Measurements from ENCODE around the gene CRYAA. TPM values are rescaled to one million over a fixed set of nuclear protein-coding genes. Genes with fewer than 3 reads are reported as not detected.

CRYAA gene
- total RNA-seq, 3 donors from 2014 or later (not counting 1 experiment from before 2014, with no cell fraction given) = not detected

DNA sequence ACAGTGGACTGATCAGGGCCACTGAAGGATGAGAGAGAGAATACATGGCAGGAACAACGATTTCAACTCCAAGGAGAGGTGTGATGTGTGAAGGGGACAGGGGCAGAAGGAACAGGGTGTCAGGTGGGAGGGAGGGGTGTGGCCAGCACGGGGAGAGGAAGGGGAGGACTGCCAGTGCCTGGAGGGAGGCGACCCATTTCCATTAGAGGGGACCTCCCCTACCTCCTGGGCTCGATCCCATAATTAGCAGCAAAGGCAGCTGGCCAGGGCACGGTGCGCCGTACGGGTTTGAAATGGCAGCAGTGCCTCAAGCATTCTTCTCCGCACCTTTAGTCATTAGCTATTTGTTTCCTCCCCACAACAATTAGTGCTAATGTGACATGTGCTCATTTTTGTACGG lies 22.7 kb downstream of the CRYAA start:
- no peak overlapping the region for H3K4me3 ChIP-seq (ENCODE audit: low read length)
- Mint-ChIP-seq H3K9me3 (no peaks in the 10 kb centered on the region), H3K4me1 (peaks cover 5 to 18% of the 10 kb centered on the region in 2 donors), H3K27me3 (ENCODE audit: low read depth in 2 of 2) (peaks cover 5 to 42% of the 10 kb centered on the region in 2 donors), H3K4me3 (no peak overlapping the region), H3K36me3 (no peaks in the 10 kb centered on the region), H3K27ac (no peak overlapping the region)
- peaks cover 6% of the 10 kb centered on the region for H3K4me1 ChIP-seq (ENCODE audit: control insufficient read depth, insufficient read depth, low read length)
- no peaks in the 10 kb centered on the region for H3K27me3 ChIP-seq (ENCODE audit: control insufficient read depth, insufficient read depth, low read length)
- intact Hi-C loops (cut with micrococcal nuclease) = no loop called here
- no peak overlapping the region for H3K27ac ChIP-seq (ENCODE audit: low read length)
- ATAC-seq = no peak
- 75% methylated on average over 10 of the region's 10 CpGs for WGBS (ENCODE audit: insufficient coverage)
- TF ChIP-seq, protein P1, sequence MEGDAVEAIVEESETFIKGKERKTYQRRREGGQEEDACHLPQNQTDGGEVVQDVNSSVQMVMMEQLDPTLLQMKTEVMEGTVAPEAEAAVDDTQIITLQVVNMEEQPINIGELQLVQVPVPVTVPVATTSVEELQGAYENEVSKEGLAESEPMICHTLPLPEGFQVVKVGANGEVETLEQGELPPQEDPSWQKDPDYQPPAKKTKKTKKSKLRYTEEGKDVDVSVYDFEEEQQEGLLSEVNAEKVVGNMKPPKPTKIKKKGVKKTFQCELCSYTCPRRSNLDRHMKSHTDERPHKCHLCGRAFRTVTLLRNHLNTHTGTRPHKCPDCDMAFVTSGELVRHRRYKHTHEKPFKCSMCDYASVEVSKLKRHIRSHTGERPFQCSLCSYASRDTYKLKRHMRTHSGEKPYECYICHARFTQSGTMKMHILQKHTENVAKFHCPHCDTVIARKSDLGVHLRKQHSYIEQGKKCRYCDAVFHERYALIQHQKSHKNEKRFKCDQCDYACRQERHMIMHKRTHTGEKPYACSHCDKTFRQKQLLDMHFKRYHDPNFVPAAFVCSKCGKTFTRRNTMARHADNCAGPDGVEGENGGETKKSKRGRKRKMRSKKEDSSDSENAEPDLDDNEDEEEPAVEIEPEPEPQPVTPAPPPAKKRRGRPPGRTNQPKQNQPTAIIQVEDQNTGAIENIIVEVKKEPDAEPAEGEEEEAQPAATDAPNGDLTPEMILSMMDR (IDR thresholded peaks at IDR 0.05) = no peak
- H3K36me3 ChIP-seq (ENCODE audit: control insufficient read depth, insufficient read depth, low read length) = no peaks in the 10 kb centered on the region
- H3K9me3 ChIP-seq (ENCODE audit: control insufficient read depth, insufficient read depth, low read length) = no peaks in the 10 kb centered on the region
- no peak for DNase-seq

GRCh38 chr21:43191971-43192370 lies 23.2 kb downstream of the CRYAA start:
- no peak overlapping the region for H3K27ac Mint-ChIP-seq
- Histone ChIP-seq H3K9me3 (ENCODE audit: control insufficient read depth, insufficient read depth, low read length) (no peaks in the 10 kb centered on the region), H3K36me3 (ENCODE audit: control insufficient read depth, insufficient read depth, low read length) (no peaks in the 10 kb centered on the region), H3K27ac (ENCODE audit: low read length) (no peak overlapping the region), H3K4me1 (ENCODE audit: control insufficient read depth, insufficient read depth, low read length) (peaks cover 6% of the 10 kb centered on the region), H3K4me3 (ENCODE audit: low read length) (no peak overlapping the region), H3K27me3 (ENCODE audit: control insufficient read depth, insufficient read depth, low read length) (no peaks in the 10 kb centered on the region)
- H3K36me3 Mint-ChIP-seq = no peaks in the 10 kb centered on the region
- no peaks in the 10 kb centered on the region for H3K9me3 Mint-ChIP-seq
- peaks cover 5 to 46% of the 10 kb centered on the region in 2 donors for H3K27me3 Mint-ChIP-seq (ENCODE audit: low read depth in 2 of 2)
- ATAC-seq (no peak), DNase-seq (no peak)
- 84% methylated on average over 7 of the region's 7 CpGs for WGBS (ENCODE audit: insufficient coverage)
- intact Hi-C loops (cut with micrococcal nuclease) = no loop called here
- H3K4me3 Mint-ChIP-seq = no peak overlapping the region
- TF ChIP-seq, protein P1 (IDR thresholded peaks at IDR 0.05) = no peak
- H3K4me1 Mint-ChIP-seq = peaks cover 5 to 18% of the 10 kb centered on the region in 2 donors

DNA sequence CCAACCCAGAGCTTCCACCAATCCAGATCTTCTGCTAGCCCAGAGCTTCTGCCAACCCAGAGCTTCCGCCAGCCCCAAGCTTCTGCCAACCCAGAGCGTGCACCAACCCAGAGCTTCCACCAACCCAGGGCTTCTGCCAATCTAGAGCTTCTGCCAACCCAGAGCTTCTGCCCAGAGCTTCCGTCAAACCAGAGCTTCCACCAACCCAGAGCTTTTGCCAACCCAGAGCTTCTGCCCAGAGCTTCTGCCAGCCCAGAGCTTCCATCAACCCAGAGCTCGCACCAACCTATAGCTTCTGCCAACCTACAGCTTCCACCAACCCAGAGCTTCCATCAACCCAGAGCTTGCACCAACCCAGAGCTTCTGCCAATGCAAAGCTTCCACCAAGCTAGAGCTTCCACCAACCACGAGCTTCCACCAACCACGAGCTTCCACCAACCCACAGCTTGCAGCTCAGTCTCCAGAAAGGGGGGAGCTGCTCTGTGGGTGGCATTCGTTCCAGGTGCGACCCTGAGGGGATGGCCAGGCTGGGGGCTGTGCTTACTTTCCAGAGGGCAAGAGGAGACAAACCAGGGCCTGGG lies 23.8 kb downstream of the CRYAA start:
- WGBS (ENCODE audit: insufficient coverage) = 69% methylated on average over 8 of the region's 8 CpGs
- H3K4me1 ChIP-seq (ENCODE audit: control insufficient read depth, insufficient read depth, low read length) = peaks cover 6% of the 10 kb centered on the region
- H3K4me3 ChIP-seq (ENCODE audit: low read length) = no peak overlapping the region
- intact Hi-C loops (cut with micrococcal nuclease) = no loop called here
- no peak overlapping the region for H3K27ac ChIP-seq (ENCODE audit: low read length)
- peaks cover 5 to 18% of the 10 kb centered on the region in 2 donors for H3K4me1 Mint-ChIP-seq
- no peaks in the 10 kb centered on the region for H3K9me3 ChIP-seq (ENCODE audit: control insufficient read depth, insufficient read depth, low read length)
- H3K9me3 Mint-ChIP-seq = no peaks in the 10 kb centered on the region
- TF ChIP-seq, protein P1 (IDR thresholded peaks at IDR 0.05) = no peak
- H3K27me3 Mint-ChIP-seq (ENCODE audit: low read depth in 2 of 2) = peaks cover 10 to 52% of the 10 kb centered on the region in 2 donors
- H3K4me3 Mint-ChIP-seq = no peak overlapping the region
- no peaks in the 10 kb centered on the region for H3K36me3 Mint-ChIP-seq
- H3K27me3 ChIP-seq (ENCODE audit: control insufficient read depth, insufficient read depth, low read length) = no peaks in the 10 kb centered on the region
- no peak overlapping the region for H3K27ac Mint-ChIP-seq
- DNase-seq = no peak
- ATAC-seq = no peak
- no peaks in the 10 kb centered on the region for H3K36me3 ChIP-seq (ENCODE audit: control insufficient read depth, insufficient read depth, low read length)
